ENCODE results near the gene SCAPER.

Gene SCAPER

GRCh38 chr15:76577879-76578512 is 327.1 kb downstream of the SCAPER start:
- Histone ChIP-seq H3K27ac (ENCODE audit: poor library complexity, severe bottlenecking) (no peak overlapping the region), H3K27me3 (ENCODE audit: insufficient read depth, poor library complexity, severe bottlenecking) (no peaks in the 10 kb centered on the region), H3K36me3 (ENCODE audit: low read depth) (no peaks in the 10 kb centered on the region), H3K9me3 (ENCODE audit: severe bottlenecking) (peaks cover 5% of the 10 kb centered on the region), H3K4me1 (ENCODE audit: insufficient read depth, poor library complexity, severe bottlenecking) (no peaks in the 10 kb centered on the region), H3K4me3 (ENCODE audit: severe bottlenecking) (no peak overlapping the region)
- DNase-seq (ENCODE audit: low spot score) (no peak), ATAC-seq (ENCODE audit: low read depth) (no peak)
- TF ChIP-seq CTCF (IDR thresholded peaks at IDR 0.05; ENCODE audit: poor library complexity, severe bottlenecking) = no peak

GRCh38 chr15:76576523-76577279 is 328.4 kb downstream of the SCAPER start:
- DNase-seq (ENCODE audit: low spot score) (no peak), ATAC-seq (ENCODE audit: low read depth) (peak; percentile 57; the same call in 2 of the 3 replicates)
- Histone ChIP-seq H3K27ac (ENCODE audit: poor library complexity, severe bottlenecking) (no peak overlapping the region), H3K4me3 (ENCODE audit: severe bottlenecking) (no peak overlapping the region), H3K36me3 (ENCODE audit: low read depth) (no peaks in the 10 kb centered on the region), H3K4me1 (ENCODE audit: insufficient read depth, poor library complexity, severe bottlenecking) (no peaks in the 10 kb centered on the region), H3K27me3 (ENCODE audit: insufficient read depth, poor library complexity, severe bottlenecking) (no peaks in the 10 kb centered on the region), H3K9me3 (ENCODE audit: severe bottlenecking) (no peaks in the 10 kb centered on the region)
- TF ChIP-seq CTCF (IDR thresholded peaks at IDR 0.05; ENCODE audit: poor library complexity, severe bottlenecking) = no peak

- H3K4me3 ChIP-seq (ENCODE audit: severe bottlenecking) = no peak overlapping the region
- no peaks in the 10 kb centered on the region for H3K9me3 ChIP-seq (ENCODE audit: severe bottlenecking)
- TF ChIP-seq CTCF (IDR thresholded peaks at IDR 0.05; ENCODE audit: poor library complexity, severe bottlenecking) = no peak
- DNase-seq (ENCODE audit: low spot score) (no peak), ATAC-seq (ENCODE audit: low read depth) (no peak)
- H3K27ac ChIP-seq (ENCODE audit: poor library complexity, severe bottlenecking) = no peak overlapping the region
- H3K4me1 ChIP-seq (ENCODE audit: insufficient read depth, poor library complexity, severe bottlenecking) = no peaks in the 10 kb centered on the region
- no peaks in the 10 kb centered on the region for H3K36me3 ChIP-seq (ENCODE audit: low read depth)
- H3K27me3 ChIP-seq (ENCODE audit: insufficient read depth, poor library complexity, severe bottlenecking) = no peaks in the 10 kb centered on the region
These were observed 329.5 kb downstream of the SCAPER start for GRCh38 chr15:76575679-76576078.

- Histone ChIP-seq H3K27me3 (ENCODE audit: insufficient read depth, poor library complexity, severe bottlenecking) (no peaks in the 10 kb centered on the region), H3K9me3 (ENCODE audit: severe bottlenecking) (no peaks in the 10 kb centered on the region), H3K4me3 (ENCODE audit: severe bottlenecking) (no peak overlapping the region), H3K4me1 (ENCODE audit: insufficient read depth, poor library complexity, severe bottlenecking) (no peaks in the 10 kb centered on the region), H3K27ac (ENCODE audit: poor library complexity, severe bottlenecking) (no peak overlapping the region), H3K36me3 (ENCODE audit: low read depth) (no peaks in the 10 kb centered on the region)
- no peak for TF ChIP-seq CTCF (IDR thresholded peaks at IDR 0.05; ENCODE audit: poor library complexity, severe bottlenecking)
- ATAC-seq (ENCODE audit: low read depth) = no peak
- no peak for DNase-seq (ENCODE audit: low spot score)
These were observed 329.9 kb downstream of the SCAPER start for GRCh38 chr15:76575274-76575673.

- H3K27me3 ChIP-seq (ENCODE audit: insufficient read depth, poor library complexity, severe bottlenecking) = no peaks in the 10 kb centered on the region
- no peak for DNase-seq (ENCODE audit: low spot score)
- no peak overlapping the region for H3K4me3 ChIP-seq (ENCODE audit: severe bottlenecking)
- H3K9me3 ChIP-seq (ENCODE audit: severe bottlenecking) = peaks cover 3% of the 10 kb centered on the region
- ATAC-seq (ENCODE audit: low read depth) = no peak
- H3K36me3 ChIP-seq (ENCODE audit: low read depth) = no peaks in the 10 kb centered on the region
- H3K27ac ChIP-seq (ENCODE audit: poor library complexity, severe bottlenecking) = no peak overlapping the region
- no peak for TF ChIP-seq CTCF (IDR thresholded peaks at IDR 0.05; ENCODE audit: poor library complexity, severe bottlenecking)
- no peaks in the 10 kb centered on the region for H3K4me1 ChIP-seq (ENCODE audit: insufficient read depth, poor library complexity, severe bottlenecking)
These were observed 332.2 kb downstream of the SCAPER start for GRCh38 chr15:76572983-76573314.
